Loucy (cell line): Measurements from ENCODE around the gene BTNL9.

Experiments used
- EZH2phosphoT487 ChIP-seq: fragments of 200-600 bp; IDR thresholded peaks from 2 replicates; pipeline ENCODE4 v1.6.1; 2018; ENCODE audit warnings: antibody characterized with exemption, mild to moderate bottlenecking, moderate library complexity, borderline replicate concordance
- TF ChIP-seq, protein P1 (sequence below): fragments of 200-600 bp; sonication (generic); conservative IDR thresholded peaks from 2 replicates; pipeline ENCODE4 v1.5.1; 2014; ENCODE audit warnings: mild to moderate bottlenecking, antibody characterized with exemption, low read length

DNA sequence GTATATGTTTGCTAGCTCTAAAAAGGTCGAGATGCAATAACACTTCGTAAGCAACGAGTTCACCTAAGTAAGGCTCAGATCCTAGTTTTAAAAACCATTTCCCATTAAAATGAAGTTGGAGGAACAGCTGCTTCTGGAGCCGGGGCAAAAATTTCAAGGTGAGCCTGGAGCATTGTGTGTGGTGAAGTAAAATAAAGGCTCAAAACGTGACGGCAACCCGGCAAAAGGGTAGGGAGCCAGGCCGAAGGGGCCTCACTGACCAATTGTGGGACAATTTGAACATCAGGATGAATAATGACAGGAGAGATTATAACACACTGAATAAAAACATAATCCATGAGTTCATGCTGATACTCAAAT is 20.1 kb downstream of the BTNL9 start:
- TF ChIP-seq, protein P1, sequence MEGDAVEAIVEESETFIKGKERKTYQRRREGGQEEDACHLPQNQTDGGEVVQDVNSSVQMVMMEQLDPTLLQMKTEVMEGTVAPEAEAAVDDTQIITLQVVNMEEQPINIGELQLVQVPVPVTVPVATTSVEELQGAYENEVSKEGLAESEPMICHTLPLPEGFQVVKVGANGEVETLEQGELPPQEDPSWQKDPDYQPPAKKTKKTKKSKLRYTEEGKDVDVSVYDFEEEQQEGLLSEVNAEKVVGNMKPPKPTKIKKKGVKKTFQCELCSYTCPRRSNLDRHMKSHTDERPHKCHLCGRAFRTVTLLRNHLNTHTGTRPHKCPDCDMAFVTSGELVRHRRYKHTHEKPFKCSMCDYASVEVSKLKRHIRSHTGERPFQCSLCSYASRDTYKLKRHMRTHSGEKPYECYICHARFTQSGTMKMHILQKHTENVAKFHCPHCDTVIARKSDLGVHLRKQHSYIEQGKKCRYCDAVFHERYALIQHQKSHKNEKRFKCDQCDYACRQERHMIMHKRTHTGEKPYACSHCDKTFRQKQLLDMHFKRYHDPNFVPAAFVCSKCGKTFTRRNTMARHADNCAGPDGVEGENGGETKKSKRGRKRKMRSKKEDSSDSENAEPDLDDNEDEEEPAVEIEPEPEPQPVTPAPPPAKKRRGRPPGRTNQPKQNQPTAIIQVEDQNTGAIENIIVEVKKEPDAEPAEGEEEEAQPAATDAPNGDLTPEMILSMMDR = no peak
- TF ChIP-seq EZH2phosphoT487 = no peak
